Measurements from ENCODE around the gene SNX8. TPM values are rescaled to one million over a fixed set of nuclear protein-coding genes. Genes with fewer than 3 reads are reported as not detected.
A peak's percentile ranks its signal among the peaks of the same experiment; 100 is the strongest.

SNX8 gene
- total RNA-seq, 1 experiment from 2014 or later, result 86.6 TPM

- CTCF ChIA-PET, result interaction anchor here (0.7 kb wide), 2 partner anchors 60 to 64 kb away, joined by 4 to 5 read pairs; no protein-coding TSS in a partner anchor
- Mint-ChIP-seq H3K36me3 (ENCODE audit: insufficient read depth, unreplicated experiment) (no peaks in the 10 kb centered on the region), H3K4me1 (ENCODE audit: low read depth, unreplicated experiment) (no peaks in the 10 kb centered on the region), H3K9me3 (ENCODE audit: unreplicated experiment) (no peaks in the 10 kb centered on the region), H3K4me3 (ENCODE audit: unreplicated experiment) (no peak overlapping the region), H3K27ac (ENCODE audit: unreplicated experiment) (no peak overlapping the region), H3K27me3 (ENCODE audit: insufficient read depth, unreplicated experiment) (no peaks in the 10 kb centered on the region)
- peak; percentile 50 to 51 for DNase-seq
- no peak overlapping the region for H3K4me3 ChIP-seq (ENCODE audit: low read depth, low read length)
- H3K9me3 ChIP-seq, result no peaks in the 10 kb centered on the region
- no TSS peak for BruUV-seq (replicated peaks)
- no peaks in the 10 kb centered on the region for H3K36me3 ChIP-seq (ENCODE audit: control insufficient read depth, insufficient read depth, low read length)
- POLR2A ChIA-PET, result interaction anchor here (0.6 kb wide), 1 partner anchor 41 kb away, joined by 6 read pairs; no protein-coding TSS in a partner anchor
- H3K4me1 ChIP-seq, result no peaks in the 10 kb centered on the region
- H3K27me3 ChIP-seq (replicated peaks; ENCODE audit: control insufficient read depth, insufficient read depth, low read length), result no peaks in the 10 kb centered on the region
- TF ChIP-seq, protein P1, sequence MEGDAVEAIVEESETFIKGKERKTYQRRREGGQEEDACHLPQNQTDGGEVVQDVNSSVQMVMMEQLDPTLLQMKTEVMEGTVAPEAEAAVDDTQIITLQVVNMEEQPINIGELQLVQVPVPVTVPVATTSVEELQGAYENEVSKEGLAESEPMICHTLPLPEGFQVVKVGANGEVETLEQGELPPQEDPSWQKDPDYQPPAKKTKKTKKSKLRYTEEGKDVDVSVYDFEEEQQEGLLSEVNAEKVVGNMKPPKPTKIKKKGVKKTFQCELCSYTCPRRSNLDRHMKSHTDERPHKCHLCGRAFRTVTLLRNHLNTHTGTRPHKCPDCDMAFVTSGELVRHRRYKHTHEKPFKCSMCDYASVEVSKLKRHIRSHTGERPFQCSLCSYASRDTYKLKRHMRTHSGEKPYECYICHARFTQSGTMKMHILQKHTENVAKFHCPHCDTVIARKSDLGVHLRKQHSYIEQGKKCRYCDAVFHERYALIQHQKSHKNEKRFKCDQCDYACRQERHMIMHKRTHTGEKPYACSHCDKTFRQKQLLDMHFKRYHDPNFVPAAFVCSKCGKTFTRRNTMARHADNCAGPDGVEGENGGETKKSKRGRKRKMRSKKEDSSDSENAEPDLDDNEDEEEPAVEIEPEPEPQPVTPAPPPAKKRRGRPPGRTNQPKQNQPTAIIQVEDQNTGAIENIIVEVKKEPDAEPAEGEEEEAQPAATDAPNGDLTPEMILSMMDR (IDR thresholded peaks at IDR 0.05; ENCODE audit: insufficient read depth in 1 of 2, low read depth in 1 of 2, low read length in 1 of 2, severe bottlenecking in 1 of 2, unreplicated experiment in 1 of 2), result no peak
- intact Hi-C loops (cut with micrococcal nuclease; ENCODE audit: unreplicated experiment), result no loop called here
Measured at GRCh38 chr7:2321020-2321419, 6.8 kb upstream of the SNX8 start.

DNA sequence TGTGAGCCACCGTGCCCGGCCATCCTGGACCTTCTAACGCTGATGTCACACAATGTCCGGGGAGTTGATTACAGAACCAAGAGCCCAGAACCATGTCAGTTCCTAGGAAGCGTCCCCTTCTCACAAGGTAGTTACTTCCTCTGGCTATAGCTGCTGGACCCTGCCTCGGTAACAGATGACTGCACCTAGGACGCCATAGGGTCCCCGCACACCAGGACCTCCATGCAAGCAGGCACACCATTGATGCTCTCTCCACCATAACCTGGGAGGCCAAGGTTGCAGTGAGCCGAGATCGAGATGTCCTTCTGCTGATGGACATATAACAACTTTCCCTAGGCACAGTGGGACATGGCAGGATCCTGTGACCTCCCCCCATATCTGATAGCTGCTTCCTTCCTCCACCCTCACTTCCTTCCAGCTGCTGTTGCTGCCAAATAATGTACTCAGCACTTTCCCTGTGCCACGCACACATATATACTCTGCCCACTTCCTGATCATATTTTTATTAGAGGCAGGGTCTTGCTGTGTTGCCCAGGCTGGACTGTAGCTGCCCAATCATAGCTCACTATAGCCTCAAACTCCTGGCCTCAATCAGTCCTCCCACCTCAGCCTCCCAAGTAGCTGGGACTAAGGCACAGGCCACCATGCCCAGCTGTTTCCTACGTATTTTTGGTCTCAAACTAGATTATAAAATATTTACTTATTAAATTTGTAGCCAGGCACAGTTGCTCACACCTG is 3.5 kb upstream of the SNX8 start:
- Mint-ChIP-seq H3K36me3 (ENCODE audit: insufficient read depth, unreplicated experiment) (peaks cover 7% of the 10 kb centered on the region), H3K9me3 (ENCODE audit: unreplicated experiment) (no peaks in the 10 kb centered on the region), H3K27ac (ENCODE audit: unreplicated experiment) (no peak overlapping the region), H3K4me1 (ENCODE audit: low read depth, unreplicated experiment) (peaks cover 1% of the 10 kb centered on the region), H3K27me3 (ENCODE audit: insufficient read depth, unreplicated experiment) (no peaks in the 10 kb centered on the region), H3K4me3 (ENCODE audit: unreplicated experiment) (no peak overlapping the region)
- H3K4me1 ChIP-seq, result peaks cover 4% of the 10 kb centered on the region
- H3K4me3 ChIP-seq (ENCODE audit: low read depth, low read length), result no peak overlapping the region
- CTCF ChIA-PET, result interaction anchor here (0.6 to 0.7 kb wide), 2 partner anchors 60 to 90 kb away, joined by 4 to 8 read pairs; no protein-coding TSS in a partner anchor
- DNase-seq, result no peak
- POLR2A ChIA-PET, result no interaction called here
- TF ChIP-seq, protein P1 (IDR thresholded peaks at IDR 0.05; ENCODE audit: insufficient read depth in 1 of 2, low read depth in 1 of 2, low read length in 1 of 2, severe bottlenecking in 1 of 2, unreplicated experiment in 1 of 2), result no peak
- no peaks in the 10 kb centered on the region for H3K27me3 ChIP-seq (replicated peaks; ENCODE audit: control insufficient read depth, insufficient read depth, low read length)
- H3K36me3 ChIP-seq (ENCODE audit: control insufficient read depth, insufficient read depth, low read length), result no peaks in the 10 kb centered on the region
- intact Hi-C loops (cut with micrococcal nuclease; ENCODE audit: unreplicated experiment), result no loop called here
- BruUV-seq (replicated peaks), result no TSS peak
- H3K9me3 ChIP-seq, result no peaks in the 10 kb centered on the region

- TF ChIP-seq, protein P1 (IDR thresholded peaks at IDR 0.05; ENCODE audit: insufficient read depth in 1 of 2, low read depth in 1 of 2, low read length in 1 of 2, severe bottlenecking in 1 of 2, unreplicated experiment in 1 of 2), result no peak
- Histone ChIP-seq H3K4me1 (peaks cover 13% of the 10 kb centered on the region), H3K36me3 (ENCODE audit: control insufficient read depth, insufficient read depth, low read length) (no peaks in the 10 kb centered on the region), H3K4me3 (ENCODE audit: low read depth, low read length) (no peak overlapping the region), H3K9me3 (no peaks in the 10 kb centered on the region), H3K27me3 (replicated peaks; ENCODE audit: control insufficient read depth, insufficient read depth, low read length) (no peaks in the 10 kb centered on the region)
- H3K4me1 Mint-ChIP-seq (ENCODE audit: low read depth, unreplicated experiment), result peaks cover 10% of the 10 kb centered on the region
- no peak overlapping the region for H3K27ac Mint-ChIP-seq (ENCODE audit: unreplicated experiment)
- H3K27me3 Mint-ChIP-seq (ENCODE audit: insufficient read depth, unreplicated experiment), result no peaks in the 10 kb centered on the region
- H3K9me3 Mint-ChIP-seq (ENCODE audit: unreplicated experiment), result no peaks in the 10 kb centered on the region
- intact Hi-C loops (cut with micrococcal nuclease; ENCODE audit: unreplicated experiment), result no loop called here
- DNase-seq, result no peak
- CTCF ChIA-PET, result no interaction called here
- H3K4me3 Mint-ChIP-seq (ENCODE audit: unreplicated experiment), result no peak overlapping the region
- BruUV-seq (replicated peaks), result no TSS peak
- POLR2A ChIA-PET, result no interaction called here
- H3K36me3 Mint-ChIP-seq (ENCODE audit: insufficient read depth, unreplicated experiment), result peaks cover 7% of the 10 kb centered on the region
Measured at GRCh38 chr7:2316578-2316977, 2.3 kb upstream of the SNX8 start.
